Hematopoietic multipotent progenitor cell treated with erythropoietin and hydrocortisone succinate and interleukin-3 and kit ligand, for 17 days (in vitro differentiated cells): Measurements from ENCODE around the gene DPP6.

Experiments used
- DNase-seq: peaks from one replicate; pipeline ENCODE4 v3.0.0-alpha.2; 2015; ENCODE audit warnings: low spot score

DPP6 gene

DNA sequence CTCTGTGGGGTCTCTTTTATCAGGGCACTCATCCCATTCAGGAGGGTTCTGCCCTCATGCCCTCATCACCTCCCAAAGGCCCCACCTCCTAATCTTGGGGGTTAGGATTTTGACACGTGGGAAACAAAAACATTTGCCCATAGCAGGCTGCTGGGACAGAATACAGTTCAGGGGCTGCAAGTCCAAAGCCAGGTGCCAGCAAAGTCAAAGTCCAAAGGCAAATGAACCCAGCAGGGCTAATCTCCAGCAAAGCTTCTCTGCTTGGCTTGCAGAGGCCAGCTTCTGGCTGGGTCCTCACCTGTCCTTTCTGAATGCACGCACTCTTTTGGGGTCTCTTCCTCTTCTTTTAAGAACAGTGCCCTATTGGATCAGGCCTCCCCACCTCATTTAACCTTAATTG is 359.9 kb downstream of the DPP6 start:
- no peak for DNase-seq

GRCh38 chr7:154415709-154416399 is 363.7 kb downstream of the DPP6 start:
- DNase-seq: no peak

GRCh38 chr7:154416714-154417113 is 364.5 kb downstream of the DPP6 start:
- DNase-seq: no peak

DNA sequence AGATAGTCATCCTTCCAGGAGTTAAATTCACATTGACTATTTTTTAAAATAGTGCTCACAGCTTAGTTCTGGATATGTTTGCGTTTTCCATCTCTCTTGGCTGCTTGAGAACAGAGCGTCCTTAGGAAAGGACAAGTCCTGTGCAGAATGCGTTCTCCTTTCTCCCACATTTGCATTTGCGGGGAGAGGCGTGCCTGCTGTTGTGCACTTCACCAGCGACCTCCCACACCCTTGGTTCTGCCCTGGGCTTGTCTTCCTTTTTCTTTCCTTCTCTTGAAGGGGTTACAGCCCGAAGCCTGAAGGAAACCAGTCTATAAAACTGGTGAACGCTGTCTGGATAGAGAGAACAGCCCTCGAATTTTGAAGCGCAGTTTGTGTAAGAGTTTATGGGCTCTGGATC is 367.1 kb downstream of the DPP6 start:
- DNase-seq: no peak

DNA sequence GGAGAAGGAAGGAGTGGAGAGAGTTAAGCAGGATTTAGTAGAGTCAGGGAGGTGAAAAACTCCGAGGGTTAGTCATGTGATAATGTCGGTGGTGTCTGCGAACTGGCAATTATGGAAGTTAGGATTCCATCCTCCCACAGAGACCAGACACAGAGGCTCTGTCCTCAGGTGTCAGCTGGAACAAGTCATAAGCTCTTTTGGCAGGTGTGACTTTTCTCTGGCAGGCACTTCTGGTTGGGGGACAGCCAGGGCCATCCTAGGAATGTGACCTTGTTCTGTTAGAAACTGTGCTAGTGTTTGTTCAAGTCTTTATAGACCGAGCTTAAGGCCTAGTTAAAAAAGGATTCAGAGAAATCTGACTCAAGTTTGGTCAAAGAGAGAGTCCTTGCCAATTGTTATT is 371.0 kb downstream of the DPP6 start:
- no peak for DNase-seq

DNA sequence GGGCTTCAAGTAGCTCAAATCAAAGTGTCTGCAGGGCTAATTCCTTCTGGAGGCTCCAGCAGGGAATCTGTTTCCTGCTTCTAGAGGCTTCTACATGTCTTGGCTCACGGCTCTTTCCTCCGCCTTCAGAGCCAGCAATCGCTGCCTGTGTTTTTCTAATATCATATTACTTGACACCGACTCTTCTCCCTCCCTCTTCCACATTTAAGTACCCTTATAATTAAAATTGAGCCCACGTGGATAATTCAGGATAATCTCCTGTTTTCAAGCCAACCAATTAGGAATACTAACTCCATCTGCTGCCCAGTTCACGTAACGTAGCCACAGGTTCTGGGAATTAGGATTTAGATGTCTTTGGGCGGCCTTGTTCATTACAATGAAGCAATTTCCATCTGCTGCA is 372.2 kb downstream of the DPP6 start:
- DNase-seq: no peak

DNA sequence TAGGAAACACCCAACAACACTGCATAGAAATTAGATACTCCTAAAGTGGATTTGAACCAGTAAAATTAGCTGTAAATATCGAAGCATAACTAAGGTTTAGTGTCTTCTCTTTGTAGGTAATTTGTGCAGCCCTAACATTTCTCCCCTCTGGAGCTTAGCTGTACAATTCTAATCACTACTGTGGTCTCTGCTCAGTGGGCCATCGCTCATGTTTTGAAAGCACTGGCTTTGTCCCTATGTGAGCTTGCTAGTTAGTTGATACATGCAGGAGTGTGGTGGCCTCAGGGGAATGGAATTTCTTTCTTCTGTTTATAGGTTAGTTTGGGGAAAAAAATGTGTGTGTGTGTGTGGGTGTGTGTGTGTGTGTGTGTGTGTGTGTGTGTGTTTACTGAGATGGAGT is 373.1 kb downstream of the DPP6 start:
- no peak for DNase-seq

GRCh38 chr7:154426778-154427177 is 374.6 kb downstream of the DPP6 start:
- no peak for DNase-seq

DNA sequence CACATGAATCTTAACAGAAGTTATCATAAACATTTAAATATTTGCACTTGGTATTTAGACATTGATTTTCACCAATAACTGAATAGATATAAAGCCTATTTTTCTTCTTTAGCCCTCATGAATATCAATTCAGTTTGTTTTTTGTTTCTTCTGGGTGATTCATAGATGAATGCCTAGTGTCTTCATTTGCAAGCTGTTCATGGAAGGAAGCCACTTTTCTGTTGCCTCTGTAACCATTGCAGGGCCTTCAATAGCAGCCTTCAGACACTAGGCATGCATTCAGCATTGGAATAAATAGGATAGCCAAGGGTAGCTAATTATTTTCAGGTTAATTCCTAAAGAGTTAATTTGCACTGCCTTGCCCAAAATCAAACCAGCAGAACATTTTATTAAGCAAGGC is 375.3 kb downstream of the DPP6 start:
- DNase-seq: no peak

DNA sequence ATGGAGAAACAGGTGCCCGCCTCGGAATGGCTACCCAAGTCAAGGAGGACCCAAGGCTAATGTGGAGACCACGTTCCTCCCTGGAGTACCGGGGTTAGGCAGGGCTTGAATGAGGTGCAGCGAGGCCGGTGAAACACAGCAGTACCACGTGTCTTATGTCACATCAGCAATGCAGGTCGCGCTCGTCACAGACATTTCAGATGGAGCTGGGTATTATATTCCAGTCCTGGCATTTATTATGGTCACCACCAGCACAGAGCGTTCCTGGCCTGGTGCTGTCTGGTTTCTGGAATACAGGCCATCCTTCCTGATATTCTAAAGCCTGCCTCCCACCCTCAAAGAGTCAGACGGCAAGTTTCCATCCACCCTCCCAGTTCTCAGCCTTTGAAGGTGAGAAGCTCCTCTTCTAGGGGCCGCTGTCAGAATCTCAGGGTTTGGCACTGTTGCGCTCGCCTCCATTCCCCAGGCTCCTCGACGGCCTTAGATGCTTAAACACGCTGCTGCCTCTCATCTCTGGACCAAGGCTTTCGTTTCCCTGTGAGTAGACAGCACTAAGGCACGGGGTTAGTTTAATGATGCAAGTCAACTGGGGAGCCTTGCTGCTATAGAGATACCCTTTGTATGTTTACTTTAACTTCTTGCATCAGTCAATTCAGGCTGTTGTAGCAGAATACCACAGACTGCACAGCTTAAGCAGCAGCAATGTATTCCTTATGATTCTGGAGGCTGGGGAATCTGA is 377.6 kb downstream of the DPP6 start:
- no peak for DNase-seq

GRCh38 chr7:154430640-154431039 is 378.4 kb downstream of the DPP6 start:
- DNase-seq: no peak

DNA sequence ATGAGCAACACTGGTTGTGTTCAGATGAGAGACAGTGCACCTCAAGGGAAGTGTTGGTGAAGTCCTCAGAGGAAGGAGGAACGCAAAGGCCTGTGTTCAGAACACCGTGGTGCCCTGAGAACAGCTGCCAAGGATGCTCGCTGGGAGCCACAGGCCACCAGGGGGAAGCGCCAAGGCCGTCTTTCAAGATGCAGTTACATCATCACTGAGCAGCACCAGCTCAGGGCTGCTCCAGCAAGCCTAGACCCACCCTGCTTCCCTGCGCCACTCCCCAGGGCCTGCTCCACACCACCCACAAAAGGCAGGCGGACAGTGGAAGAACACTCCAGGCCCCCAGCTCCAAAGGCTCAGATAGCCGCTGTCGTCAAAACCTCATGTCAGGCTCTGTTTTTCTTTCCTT is 378.8 kb downstream of the DPP6 start:
- DNase-seq: no peak

- DNase-seq: no peak
Measured at GRCh38 chr7:154433632-154434598, 381.7 kb downstream of the DPP6 start.

DNA sequence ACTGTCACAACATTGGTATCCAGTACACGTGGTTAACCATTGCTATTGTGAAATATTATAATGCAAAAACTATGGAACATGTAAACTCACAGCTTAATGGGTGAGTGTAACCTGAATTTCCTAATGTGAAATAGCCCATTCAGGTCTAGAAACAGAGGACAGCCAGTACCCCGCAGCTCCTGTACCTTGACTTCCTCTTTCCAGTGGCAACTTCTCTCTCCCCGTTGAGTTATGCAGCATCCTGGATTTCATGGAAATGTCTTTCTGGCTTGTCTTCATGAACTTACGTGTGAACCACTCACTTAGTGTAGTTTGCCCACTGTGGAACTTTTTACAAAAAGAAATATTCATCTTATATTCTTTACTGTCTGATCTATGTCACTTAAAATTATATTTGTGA is 384.4 kb downstream of the DPP6 start:
- DNase-seq: no peak

- DNase-seq: no peak
Measured at GRCh38 chr7:154437234-154437633, 385.0 kb downstream of the DPP6 start.

DNA sequence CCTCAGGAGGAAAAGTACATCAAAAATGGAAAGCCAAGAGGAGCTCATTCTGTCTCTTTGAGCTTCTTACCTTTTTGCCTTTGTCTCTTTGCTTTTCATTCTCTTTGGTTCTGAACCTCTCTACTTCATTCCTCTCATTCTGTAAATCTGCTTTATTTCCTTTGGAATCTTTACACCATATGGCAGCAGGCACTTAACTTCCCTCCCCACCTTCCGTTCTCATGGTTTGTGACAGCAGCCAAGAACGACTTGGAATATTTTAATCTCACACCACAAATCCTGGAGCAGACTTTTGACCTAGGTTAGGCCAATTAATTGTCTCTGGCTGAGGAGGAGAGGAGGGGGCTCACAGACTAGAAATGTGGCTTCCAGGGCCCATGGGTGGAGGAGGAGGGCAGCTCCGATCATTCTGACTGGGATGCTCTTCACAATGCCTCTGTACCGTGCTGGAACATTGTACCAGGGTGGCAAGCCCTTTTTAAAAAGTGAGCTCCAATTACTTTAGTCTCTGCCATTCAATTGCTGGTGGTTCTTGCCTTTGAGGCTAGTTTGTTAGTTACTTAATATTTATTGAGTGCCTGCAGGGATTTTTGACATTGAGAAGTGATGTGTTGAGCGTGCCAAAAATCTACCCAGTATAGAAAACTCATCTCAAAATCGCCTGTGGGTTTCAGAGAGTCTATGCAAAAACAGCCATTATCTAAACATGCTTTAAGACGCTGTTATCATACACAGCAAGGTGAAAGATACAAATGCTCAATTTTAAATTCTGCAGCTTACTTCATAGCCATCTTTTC is 386.6 kb downstream of the DPP6 start:
- DNase-seq: no peak

DNA sequence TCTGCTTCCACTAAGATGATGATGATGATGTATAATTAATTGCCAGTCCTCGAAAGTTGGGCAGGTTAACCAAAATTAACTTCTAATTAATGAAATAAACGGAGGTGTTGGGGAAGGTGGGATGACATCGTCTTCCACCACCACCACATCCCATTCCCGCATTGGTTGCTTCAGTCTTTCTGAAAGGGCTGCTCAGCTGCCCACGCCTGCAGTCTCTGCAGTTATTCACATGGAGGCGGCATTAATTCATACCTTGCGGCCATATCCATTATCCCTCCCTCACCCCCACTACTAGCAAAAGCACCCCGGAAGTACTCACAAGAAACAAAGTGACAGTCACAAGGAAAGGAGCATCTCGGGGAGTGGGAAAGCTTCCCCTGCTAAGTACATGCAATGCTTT is 387.9 kb downstream of the DPP6 start:
- no peak for DNase-seq

GRCh38 chr7:154440651-154441050 is 388.5 kb downstream of the DPP6 start:
- no peak for DNase-seq

DNA sequence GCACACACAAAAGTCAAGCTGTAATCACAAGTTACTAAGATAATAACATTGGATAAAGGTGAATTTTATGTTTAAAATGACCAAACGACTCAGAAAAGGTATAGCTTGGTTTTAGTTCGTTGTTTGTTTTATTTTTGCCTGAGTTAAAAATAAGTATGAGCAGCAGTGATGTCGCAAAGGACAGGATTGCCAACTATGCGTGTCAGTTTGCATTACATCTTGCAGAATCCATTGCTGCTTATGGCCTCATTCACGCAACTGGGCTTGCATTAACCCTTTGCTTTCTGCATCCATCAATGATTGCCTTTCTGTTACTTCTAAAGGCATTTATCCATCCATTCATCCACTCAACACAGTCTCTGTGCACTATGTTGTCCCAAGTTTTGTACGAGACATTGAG is 389.6 kb downstream of the DPP6 start:
- DNase-seq: no peak

GRCh38 chr7:154442939-154443338 is 390.7 kb downstream of the DPP6 start:
- DNase-seq: no peak

DNA sequence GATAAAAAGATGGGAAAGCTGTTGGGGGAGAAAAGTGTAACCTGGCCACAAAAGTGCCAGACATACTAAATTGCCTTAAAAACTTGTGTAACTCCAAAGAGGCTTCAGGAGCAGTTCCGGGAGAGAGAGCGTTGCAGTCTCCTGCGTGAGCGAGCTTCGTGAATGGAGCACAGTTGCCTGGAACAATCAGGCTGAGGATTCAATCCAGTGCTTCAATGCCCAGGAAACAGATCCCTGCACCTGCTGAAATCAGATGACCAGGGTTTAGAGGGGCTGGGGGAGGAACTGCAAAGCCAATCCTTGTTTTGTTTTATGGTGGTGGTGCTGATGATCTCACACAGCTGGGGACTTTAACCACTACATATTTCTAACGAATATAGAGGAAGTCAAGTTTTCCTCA is 398.3 kb downstream of the DPP6 start:
- DNase-seq: no peak
